IMR-90 (cell line): ENCODE results near the gene NOS1AP. TPM values are rescaled to one million over a fixed set of nuclear protein-coding genes. Genes with fewer than 3 reads are reported as not detected.

Source experiments
- ATAC-seq: fragments of 200-7000 bp; cut with Tn5 transposase; 2 replicates; pipeline ENCODE4 v1.9.1; 2020; ENCODE audit warnings: low read depth, mild to moderate bottlenecking, moderate library complexity
- BruUV-seq: library from RNA; stranded (reverse); fragments of 400-500 nt; replicated peaks from 2 replicates; lab custom pipeline; 2021; lab: Mats Ljungman, UMichigan
- CTCF ChIA-PET: fragments of 300-600 bp; formaldehyde crosslinking; extraction: SDS; loops from one replicate; lab custom pipeline; 2021; ENCODE audit warnings: antibody characterized with exemption; lab: Yijun Ruan, JAX
- POLR2A ChIA-PET: fragments of 300-600 bp; sonication (Branson Sonifier 250); formaldehyde crosslinking; loops from one replicate; lab custom pipeline; 2022; ENCODE audit warnings: antibody characterized with exemption; ENCODE audit not compliant: unreplicated experiment; lab: Charles Lee
- DNase-seq: peaks from one replicate; pipeline ENCODE4 v3.0.0; 2013
- H2AFZ ChIP-seq: replicated peaks from 2 replicates; pipeline ENCODE3; 2013; ENCODE audit warnings: low read length, mild to moderate bottlenecking; ENCODE audit not compliant: poor library complexity
- H2AK5ac ChIP-seq: 2 replicates; pipeline ENCODE4 v1.6.1; 2013; ENCODE audit warnings: low read depth, low read length, inconsistent platforms
- H2AK9ac ChIP-seq: replicated peaks from 2 replicates; pipeline ENCODE3; 2013; ENCODE audit warnings: mild to moderate bottlenecking, low read depth, low read length, moderate library complexity; ENCODE audit not compliant: poor library complexity
- H2BK120ac ChIP-seq: 2 replicates; pipeline ENCODE4 v1.6.1; 2013; ENCODE audit warnings: low read depth, low read length, inconsistent platforms
- H2BK15ac ChIP-seq: 3 replicates; pipeline ENCODE4 v1.6.1; 2013; ENCODE audit warnings: low read depth, low read length, inconsistent platforms
- H2BK20ac ChIP-seq: 2 replicates; pipeline ENCODE4 v1.6.1; 2013; ENCODE audit warnings: low read depth, mild to moderate bottlenecking, inconsistent platforms, low read length, moderate library complexity
- H2BK5ac ChIP-seq: 2 replicates; pipeline ENCODE4 v1.6.1; 2013; ENCODE audit warnings: mild to moderate bottlenecking, low read depth, low read length, inconsistent platforms; ENCODE audit not compliant: poor library complexity, severe bottlenecking
- H3K14ac ChIP-seq: replicated peaks from 2 replicates; pipeline ENCODE4 v1.6.1; 2013; ENCODE audit warnings: low read depth, low read length, inconsistent platforms
- H3K18ac ChIP-seq: 2 replicates; pipeline ENCODE4 v1.6.1; 2013; ENCODE audit warnings: low read depth, low read length, control low read depth
- H3K23ac ChIP-seq: 2 replicates; pipeline ENCODE4 v1.6.1; 2013; ENCODE audit warnings: low read depth, low read length, inconsistent platforms
- H3K27ac ChIP-seq: 2 replicates; pipeline ENCODE4 v1.5.1; 2013; ENCODE audit warnings: mild to moderate bottlenecking, control low read depth, low read length; ENCODE audit not compliant: insufficient read depth
- H3K27me3 ChIP-seq: 2 replicates; pipeline ENCODE4 v1.6.1; 2013; ENCODE audit warnings: low read length; ENCODE audit not compliant: control insufficient read depth, insufficient read depth
- H3K36me3 ChIP-seq: 2 replicates; pipeline ENCODE4 v1.6.1; 2013; ENCODE audit warnings: low read length, mixed read lengths; ENCODE audit not compliant: control insufficient read depth, insufficient read depth
- H3K4ac ChIP-seq: 2 replicates; pipeline ENCODE4 v1.6.1; 2013; ENCODE audit warnings: low read depth, low read length, inconsistent platforms
- H3K4me1 ChIP-seq: 2 replicates; pipeline ENCODE4 v1.6.1; 2013; ENCODE audit warnings: low read length, mixed read lengths; ENCODE audit not compliant: control insufficient read depth, insufficient read depth
- H3K4me2 ChIP-seq: 2 replicates; pipeline ENCODE4 v1.6.1; 2013; ENCODE audit warnings: low read depth, mild to moderate bottlenecking, control low read depth, low read length, moderate library complexity
- H3K4me3 ChIP-seq: 2 replicates; pipeline ENCODE4 v1.5.1; 2013; ENCODE audit warnings: low read depth, mild to moderate bottlenecking, control low read depth, low read length, moderate library complexity; ENCODE audit not compliant: insufficient read depth
- H3K56ac ChIP-seq: 2 replicates; pipeline ENCODE4 v1.6.1; 2013; ENCODE audit warnings: low read length, inconsistent platforms; ENCODE audit not compliant: insufficient read depth; ENCODE audit errors: extremely low read depth
- H3K79me1 ChIP-seq, 2 experiments: 2 replicates each; pipeline ENCODE4 v1.6.1; 2013; ENCODE audit warnings: low read length in 2 of 2, inconsistent platforms in 1 of 2, low read depth in 1 of 2
- H3K9ac ChIP-seq: 2 replicates; pipeline ENCODE4 v1.6.1; 2013; ENCODE audit warnings: low read depth, low read length, control low read depth
- H3K9me1 ChIP-seq: 2 replicates; pipeline ENCODE4 v1.6.1; 2013; ENCODE audit warnings: low read length, inconsistent platforms; ENCODE audit not compliant: insufficient read depth
- H3K9me3 ChIP-seq: 2 replicates; pipeline ENCODE4 v1.6.1; 2013; ENCODE audit warnings: low read length; ENCODE audit not compliant: control insufficient read depth, insufficient read depth
- H4K20me1 ChIP-seq: 2 replicates; pipeline ENCODE4 v1.6.1; 2013; ENCODE audit warnings: low read length, inconsistent platforms; ENCODE audit not compliant: insufficient read depth
- H4K5ac ChIP-seq: 2 replicates; pipeline ENCODE4 v1.6.1; 2013; ENCODE audit warnings: mild to moderate bottlenecking, low read depth, low read length, control low read depth
- H4K8ac ChIP-seq, 2 experiments: 2 replicates each; pipeline ENCODE4 v1.6.1; 2013; ENCODE audit warnings: low read depth in 2 of 2, low read length in 2 of 2, control low read depth in 1 of 2, inconsistent platforms in 1 of 2
- H4K91ac ChIP-seq: 2 replicates; pipeline ENCODE4 v1.6.1; 2013; ENCODE audit warnings: low read depth, low read length, inconsistent platforms; ENCODE audit not compliant: insufficient read depth
- BHLHE40 ChIP-seq: fragments of 150-350 bp; IDR thresholded peaks from 2 replicates; pipeline ENCODE4 v1.6.1; 2016; ENCODE audit warnings: mild to moderate bottlenecking, low read depth, low read length
- CEBPB ChIP-seq: IDR thresholded peaks from 2 replicates; pipeline ENCODE4 v1.6.1; 2012; ENCODE audit warnings: low read depth, low read length, improper control_type of control experiment
- MAFK ChIP-seq: IDR thresholded peaks from 2 replicates; pipeline ENCODE4 v1.6.1; 2012; ENCODE audit warnings: low read depth, low read length, improper control_type of control experiment
- MAZ ChIP-seq: IDR thresholded peaks from 2 replicates; pipeline ENCODE4 v1.6.1; 2012; ENCODE audit warnings: low read depth, mild to moderate bottlenecking, low read length, improper control_type of control experiment, moderate library complexity, borderline replicate concordance
- MXI1 ChIP-seq: IDR thresholded peaks from 2 replicates; pipeline ENCODE4 v1.6.1; 2012; ENCODE audit warnings: low read depth, mild to moderate bottlenecking, low read length, moderate library complexity, borderline replicate concordance
- NFE2L2 ChIP-seq: fragments of 150-350 bp; IDR thresholded peaks from 2 replicates; pipeline ENCODE4 v1.6.1; 2016; ENCODE audit warnings: low read depth, mild to moderate bottlenecking, low read length
- POLR2A ChIP-seq: IDR thresholded peaks from 2 replicates; pipeline ENCODE4 v1.6.1; 2012; ENCODE audit warnings: mild to moderate bottlenecking, low read depth, low read length
- RAD21 ChIP-seq: IDR thresholded peaks from 2 replicates; pipeline ENCODE4 v1.6.1; 2012; ENCODE audit warnings: low read length, improper control_type of control experiment
- RFX5 ChIP-seq: IDR thresholded peaks from 2 replicates; pipeline ENCODE4 v1.8.0; 2012; ENCODE audit warnings: low read depth, mild to moderate bottlenecking, low read length, moderate library complexity
- SMC3 ChIP-seq: fragments of 150-350 bp; IDR thresholded peaks from 2 replicates; pipeline ENCODE4 v1.6.1; 2016; ENCODE audit warnings: low read depth, mild to moderate bottlenecking, antibody characterized with exemption, low read length, moderate library complexity
- WGBS, 2 experiments: methylation state at CpG; one replicate each; pipeline versions ENCODE4 v1.1.5 to v1.1.7; 2013; ENCODE audit warnings: missing lambda C conversion rate in 2 of 2; ENCODE audit not compliant: insufficient read length in 1 of 2; ENCODE audit errors: extremely low coverage in 2 of 2; 5-methylcytosine and 5-hydroxymethylcytosine counted together
- dilution Hi-C: fragments of 300-500 bp; cut with HindIII; formaldehyde crosslinking; loops from one replicate; pipeline ENCODE4 v1.14.3; 2018; ENCODE audit warnings: low sequenced_read_pairs; ENCODE audit not compliant: unreplicated experiment
- in situ Hi-C: fragments of 300-500 bp; cut with MboI; formaldehyde crosslinking; loops from 3 replicates; pipeline ENCODE4 v1.14.3; 2019; ENCODE audit warnings: low sequenced_read_pairs, inconsistent platforms, mixed read lengths
- intact Hi-C: fragments of 100-400 bp; cut with micrococcal nuclease; formaldehyde crosslinking; loops from 2 replicates; pipeline ENCODE4 v1.10.0; 2022
- polyA plus RNA-seq, 3 experiments: library from polyadenylated mRNA; depleted of rRNA; stranded (reverse); fragments of >200 nt; gene quantifications; 2 replicates each; pipeline ENCODE4 v1.2.3, GENCODE V29; 2012; ENCODE audit warnings: low replicate concordance in 1 of 3
- total RNA-seq: library from RNA; depleted of rRNA; stranded (reverse); fragments of >200 nt; gene quantifications from 2 replicates; pipeline ENCODE4 v1.2.3, GENCODE V29; 2012
- TF ChIP-seq, protein P1 (sequence below): fragments of 150-350 bp; IDR thresholded peaks from 2 replicates; pipeline ENCODE4 v1.6.1; 2016; ENCODE audit warnings: low read depth, mild to moderate bottlenecking, low read length, moderate library complexity, borderline replicate concordance
- TF ChIP-seq, protein P2 (sequence below): conservative IDR thresholded peaks from 2 replicates; pipeline ENCODE4 v1.5.1; 2012; ENCODE audit warnings: mild to moderate bottlenecking, low read depth, low read length, improper control_type of control experiment

NOS1AP gene
- total and polyA plus RNA-seq, 2 of the 4 experiments (the other 2 are of a cell fraction): 0.18 to 0.19 TPM

DNA sequence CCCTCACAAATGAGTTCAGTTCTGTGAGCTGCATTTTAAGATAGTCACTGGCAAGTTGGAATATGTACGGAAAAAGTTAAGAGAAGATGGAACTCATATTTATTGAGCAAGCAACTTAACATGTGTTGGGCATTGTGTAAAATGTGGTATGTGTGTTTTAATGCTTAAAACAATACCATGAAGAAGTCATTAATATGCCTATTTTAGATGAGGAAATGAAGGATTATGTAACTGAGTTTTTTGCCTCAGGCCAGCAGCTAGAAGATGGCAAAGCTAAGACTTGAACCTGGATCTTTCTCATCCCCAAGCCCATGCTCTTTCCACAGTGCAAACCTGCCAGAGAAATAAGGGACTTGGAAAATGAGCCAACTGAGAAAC, 258.3 kb downstream of the NOS1AP start:
- CTCF ChIA-PET: no interaction called here
- in situ Hi-C loops: no loop called here
- H2BK20ac ChIP-seq: no peak overlapping the region

More for the DNA sequence above, 258.3 kb downstream of the NOS1AP start:
- Histone ChIP-seq H4K20me1 (no peaks in the 10 kb centered on the region), H3K27me3 (peaks cover 11% of the 10 kb centered on the region), H2BK5ac (no peak overlapping the region), H2AFZ (no peak overlapping the region), H3K56ac (no peak overlapping the region), H4K5ac (no peak overlapping the region), H3K4me2 (no peak overlapping the region), H2BK15ac (no peak overlapping the region), H3K4ac (no peak overlapping the region), H3K9me1 (no peaks in the 10 kb centered on the region), H4K91ac (no peak overlapping the region), H3K23ac (no peak overlapping the region), H3K4me1 (no peaks in the 10 kb centered on the region), H3K18ac (no peak overlapping the region), H3K36me3 (no peaks in the 10 kb centered on the region), H2AK9ac (no peak overlapping the region), H4K8ac (no peak overlapping the region), H3K27ac (no peak overlapping the region), H3K9ac (no peak overlapping the region), H3K14ac (no peak overlapping the region), H3K79me1 (no peaks in the 10 kb centered on the region), H3K9me3 (no peaks in the 10 kb centered on the region), H3K4me3 (no peak overlapping the region), H2AK5ac (no peak overlapping the region), H2BK120ac (no peak overlapping the region)
- TF ChIP-seq POLR2A (no peak), RAD21 (no peak), RFX5 (no peak), CEBPB (no peak), MXI1 (no peak), MAFK (no peak), BHLHE40 (no peak), MAZ (no peak), NFE2L2 (no peak), SMC3 (no peak)
- TF ChIP-seq, protein P1, sequence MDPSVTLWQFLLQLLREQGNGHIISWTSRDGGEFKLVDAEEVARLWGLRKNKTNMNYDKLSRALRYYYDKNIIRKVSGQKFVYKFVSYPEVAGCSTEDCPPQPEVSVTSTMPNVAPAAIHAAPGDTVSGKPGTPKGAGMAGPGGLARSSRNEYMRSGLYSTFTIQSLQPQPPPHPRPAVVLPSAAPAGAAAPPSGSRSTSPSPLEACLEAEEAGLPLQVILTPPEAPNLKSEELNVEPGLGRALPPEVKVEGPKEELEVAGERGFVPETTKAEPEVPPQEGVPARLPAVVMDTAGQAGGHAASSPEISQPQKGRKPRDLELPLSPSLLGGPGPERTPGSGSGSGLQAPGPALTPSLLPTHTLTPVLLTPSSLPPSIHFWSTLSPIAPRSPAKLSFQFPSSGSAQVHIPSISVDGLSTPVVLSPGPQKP: no peak
- TF ChIP-seq, protein P2, sequence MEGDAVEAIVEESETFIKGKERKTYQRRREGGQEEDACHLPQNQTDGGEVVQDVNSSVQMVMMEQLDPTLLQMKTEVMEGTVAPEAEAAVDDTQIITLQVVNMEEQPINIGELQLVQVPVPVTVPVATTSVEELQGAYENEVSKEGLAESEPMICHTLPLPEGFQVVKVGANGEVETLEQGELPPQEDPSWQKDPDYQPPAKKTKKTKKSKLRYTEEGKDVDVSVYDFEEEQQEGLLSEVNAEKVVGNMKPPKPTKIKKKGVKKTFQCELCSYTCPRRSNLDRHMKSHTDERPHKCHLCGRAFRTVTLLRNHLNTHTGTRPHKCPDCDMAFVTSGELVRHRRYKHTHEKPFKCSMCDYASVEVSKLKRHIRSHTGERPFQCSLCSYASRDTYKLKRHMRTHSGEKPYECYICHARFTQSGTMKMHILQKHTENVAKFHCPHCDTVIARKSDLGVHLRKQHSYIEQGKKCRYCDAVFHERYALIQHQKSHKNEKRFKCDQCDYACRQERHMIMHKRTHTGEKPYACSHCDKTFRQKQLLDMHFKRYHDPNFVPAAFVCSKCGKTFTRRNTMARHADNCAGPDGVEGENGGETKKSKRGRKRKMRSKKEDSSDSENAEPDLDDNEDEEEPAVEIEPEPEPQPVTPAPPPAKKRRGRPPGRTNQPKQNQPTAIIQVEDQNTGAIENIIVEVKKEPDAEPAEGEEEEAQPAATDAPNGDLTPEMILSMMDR: no peak
- dilution Hi-C loops (no loop called here), intact Hi-C loops (no loop called here)
- DNase-seq: no peak
- no CpG with 5 or more reads among the region's 1 CpG for WGBS, 2 experiments
- ATAC-seq: no peak
- BruUV-seq: no TSS peak
- POLR2A ChIA-PET: no interaction called here
